Neural cell (in vitro differentiated cells): ENCODE data around the gene PAH. TPM values are rescaled to one million over a fixed set of nuclear protein-coding genes. Genes with fewer than 3 reads are reported as not detected.

Experiments
- H2AFZ ChIP-seq: fragments of 200-600, 300-800 bp; sonication (generic), shearing (Covaris generic); 2 replicates; pipeline ENCODE4 v1.6.0; 2014; ENCODE audit warnings: low read depth, mild to moderate bottlenecking, antibody characterized with exemption, low read length, moderate library complexity
- H3F3A ChIP-seq: fragments of 200-600 bp; shearing (Covaris generic); 2 replicates; pipeline ENCODE4 v1.6.1; 2016; ENCODE audit warnings: mild to moderate bottlenecking, moderate library complexity, mixed read lengths, antibody characterized with exemption, low read length; ENCODE audit not compliant: insufficient read depth, poor library complexity, severe bottlenecking
- H3K27ac ChIP-seq: fragments of 200-600, 300-800 bp; sonication (generic), shearing (Covaris generic); 2 replicates; pipeline ENCODE4 v1.5.1; 2014; ENCODE audit warnings: mild to moderate bottlenecking, low read length, moderate library complexity
- H3K27me3 ChIP-seq: fragments of 300-800, 200-600 bp; sonication (generic), shearing (Covaris generic); 2 replicates; pipeline ENCODE4 v1.6.0; 2014; ENCODE audit warnings: mild to moderate bottlenecking, low read depth, low read length, moderate library complexity; ENCODE audit not compliant: insufficient read depth
- H3K36me3 ChIP-seq: fragments of 300-800, 200-600 bp; sonication (generic), shearing (Covaris generic); 2 replicates; pipeline ENCODE4 v1.5.1; 2014; ENCODE audit warnings: mild to moderate bottlenecking, antibody characterized with exemption, low read length, moderate library complexity; ENCODE audit not compliant: insufficient read depth
- H3K4me2 ChIP-seq: fragments of 300-800, 200-600 bp; sonication (generic), shearing (Covaris generic); 2 replicates; pipeline ENCODE4 v1.6.0; 2014; ENCODE audit warnings: mild to moderate bottlenecking, low read length
- H3K4me3 ChIP-seq: fragments of 300-800, 200-600 bp; sonication (generic), shearing (Covaris generic); 2 replicates; pipeline ENCODE4 v1.5.1; 2014; ENCODE audit warnings: mild to moderate bottlenecking, low read length, moderate library complexity
- H3K79me2 ChIP-seq: fragments of 200-600 bp; shearing (Covaris generic); replicated peaks from 2 replicates; pipeline ENCODE4 v1.6.0; 2014; ENCODE audit warnings: mild to moderate bottlenecking, low read length, moderate library complexity; ENCODE audit not compliant: insufficient read depth
- H3K9ac ChIP-seq: fragments of 300-800, 200-600 bp; sonication (generic), shearing (Covaris generic); 2 replicates; pipeline ENCODE4 v1.6.1; 2016; ENCODE audit warnings: mild to moderate bottlenecking, low read length, mixed read lengths
- H3K9me2 ChIP-seq: fragments of 200-600 bp; shearing (Covaris generic); 2 replicates; pipeline ENCODE4 v1.6.1; 2016; ENCODE audit warnings: mild to moderate bottlenecking, low read length, mixed read lengths; ENCODE audit not compliant: insufficient read depth
- H3K9me3 ChIP-seq: fragments of 200-600, 300-800 bp; sonication (generic), shearing (Covaris generic); 2 replicates; pipeline ENCODE4 v1.6.1; 2016; ENCODE audit warnings: mild to moderate bottlenecking, mixed run types, low read length, moderate library complexity, mixed read lengths
- H4K20me1 ChIP-seq: fragments of 200-600 bp; shearing (Covaris generic); 2 replicates; pipeline ENCODE4 v1.6.1; 2016; ENCODE audit warnings: mild to moderate bottlenecking, mixed run types; ENCODE audit not compliant: insufficient read depth
- CTCF ChIP-seq: fragments of 450-650 bp; IDR thresholded peaks from 2 replicates; pipeline ENCODE4 v1.5.1; 2014; ENCODE audit warnings: antibody characterized with exemption, mild to moderate bottlenecking, moderate library complexity; ENCODE audit not compliant: poor library complexity, severe bottlenecking
- EP300 ChIP-seq: fragments of 450-650 bp; conservative IDR thresholded peaks from 2 replicates; pipeline ENCODE4 v1.6.1; 2014; ENCODE audit warnings: antibody characterized with exemption, mild to moderate bottlenecking, moderate library complexity; ENCODE audit not compliant: poor library complexity, severe bottlenecking
- EZH2 ChIP-seq: fragments of 200-600, 300-800 bp; shearing (Covaris generic), sonication (generic); IDR thresholded peaks from 2 replicates; pipeline ENCODE4 v1.6.1; 2014; ENCODE audit warnings: antibody characterized with exemption, low read length, borderline replicate concordance, mild to moderate bottlenecking; ENCODE audit not compliant: insufficient read depth, poor library complexity, severe bottlenecking
- MXI1 ChIP-seq: fragments of 450-650 bp; conservative IDR thresholded peaks from 2 replicates; pipeline ENCODE4 v1.6.1; 2014; ENCODE audit warnings: antibody characterized with exemption, mild to moderate bottlenecking; ENCODE audit not compliant: poor library complexity, severe bottlenecking
- POLR2AphosphoS5 ChIP-seq: IDR thresholded peaks from 2 replicates; pipeline ENCODE4 v1.6.1; 2012
- RAD21 ChIP-seq: fragments of 450-650 bp; conservative IDR thresholded peaks from 2 replicates; pipeline ENCODE4 v1.6.1; 2014; ENCODE audit warnings: antibody characterized with exemption, mild to moderate bottlenecking, moderate library complexity
- REST ChIP-seq: IDR thresholded peaks from 2 replicates; pipeline ENCODE4 v1.6.1; 2012; ENCODE audit warnings: borderline replicate concordance
- SMC3 ChIP-seq: fragments of 450-650 bp; conservative IDR thresholded peaks from 2 replicates; pipeline ENCODE4 v1.6.1; 2014; ENCODE audit warnings: antibody characterized with exemption, mild to moderate bottlenecking, moderate library complexity; ENCODE audit not compliant: poor library complexity
- TAF1 ChIP-seq: IDR thresholded peaks from 2 replicates; pipeline ENCODE4 v1.6.1; 2012; ENCODE audit warnings: low read depth
- polyA plus RNA-seq: library from polyadenylated mRNA; depleted of rRNA; stranded (reverse); fragments of >200 nt; gene quantifications from 2 replicates; pipeline ENCODE4 v1.2.3, GENCODE V29; 2014

PAH gene
- polyA plus RNA-seq, 1 donor from 2014 or later: not detected

- H3K9me3 ChIP-seq: no peaks in the 10 kb centered on the region
Measured at GRCh38 chr12:102876883-102877282, 40.2 kb downstream of the PAH start.

DNA sequence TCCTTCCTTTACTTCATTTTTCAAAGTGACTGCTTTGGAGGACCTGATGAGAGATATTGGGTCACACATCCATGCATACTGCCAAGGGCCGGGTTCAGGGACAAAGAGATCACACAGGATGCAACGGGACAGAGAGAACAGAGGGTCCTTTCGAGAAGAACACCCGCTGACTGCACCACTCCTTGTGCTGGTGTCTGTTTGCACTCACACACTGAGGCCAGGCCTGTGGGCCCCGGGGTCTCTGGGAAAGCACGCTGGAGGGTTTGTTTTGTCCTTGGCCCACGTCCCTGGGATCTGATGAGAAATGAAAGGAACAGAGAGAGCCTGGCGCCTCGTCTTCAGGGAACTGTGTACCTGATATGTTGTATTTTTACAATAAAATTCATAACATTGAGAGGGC lies 42.2 kb downstream of the PAH start:
- H3F3A ChIP-seq: no peaks in the 10 kb centered on the region
- no peaks in the 10 kb centered on the region for H3K79me2 ChIP-seq
- TF ChIP-seq REST: no peak
- no peaks in the 10 kb centered on the region for H3K9me3 ChIP-seq
- H3K4me3 ChIP-seq: no peak overlapping the region
- H2AFZ ChIP-seq: no peak overlapping the region
- H3K9ac ChIP-seq: no peak overlapping the region
- H3K27me3 ChIP-seq: no peaks in the 10 kb centered on the region
- H3K4me2 ChIP-seq: no peak overlapping the region
- no peaks in the 10 kb centered on the region for H4K20me1 ChIP-seq
- no peak overlapping the region for H3K27ac ChIP-seq
- H3K36me3 ChIP-seq: no peaks in the 10 kb centered on the region
- no peaks in the 10 kb centered on the region for H3K9me2 ChIP-seq

More at GRCh38 chr12:102876883-102877282, 40.2 kb downstream of the PAH start:
- H3K79me2 ChIP-seq: no peaks in the 10 kb centered on the region
- TF ChIP-seq CTCF (peak; percentile 19), SMC3 (no peak)
- no peak overlapping the region for H3K27ac ChIP-seq
- no peaks in the 10 kb centered on the region for H3K27me3 ChIP-seq
- H3K9me2 ChIP-seq: no peaks in the 10 kb centered on the region
- no peak overlapping the region for H3K4me3 ChIP-seq
- no peaks in the 10 kb centered on the region for H4K20me1 ChIP-seq
- H3K36me3 ChIP-seq: no peaks in the 10 kb centered on the region
- no peak overlapping the region for H3K9ac ChIP-seq
- no peaks in the 10 kb centered on the region for H3F3A ChIP-seq
- H2AFZ ChIP-seq: no peak overlapping the region
- no peak overlapping the region for H3K4me2 ChIP-seq

DNA sequence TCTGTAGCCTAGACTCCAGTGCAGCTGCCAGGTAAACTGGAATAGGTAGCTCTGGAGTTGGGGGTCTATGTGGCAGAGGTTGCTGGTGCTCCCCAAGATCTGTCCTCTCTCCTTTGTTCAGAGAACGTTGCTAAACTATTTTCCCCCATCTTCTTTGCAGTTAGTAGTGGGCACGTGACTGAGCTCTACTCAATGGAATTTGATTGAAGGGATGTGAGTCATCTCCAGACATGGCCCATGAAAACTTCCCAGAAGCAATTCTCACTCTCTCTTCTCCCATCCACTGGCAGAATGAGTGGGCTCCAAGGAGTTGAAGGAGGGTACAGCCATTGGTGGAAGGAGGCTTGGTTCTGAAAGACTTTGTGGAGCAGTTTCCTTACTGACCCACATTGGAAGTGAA lies 44.0 kb downstream of the PAH start:
- Histone ChIP-seq H3K27ac (no peak overlapping the region), H4K20me1 (no peaks in the 10 kb centered on the region), H2AFZ (no peak overlapping the region), H3F3A (no peaks in the 10 kb centered on the region), H3K36me3 (no peaks in the 10 kb centered on the region), H3K9ac (no peak overlapping the region), H3K4me2 (no peak overlapping the region), H3K27me3 (no peaks in the 10 kb centered on the region), H3K9me3 (no peaks in the 10 kb centered on the region), H3K9me2 (no peaks in the 10 kb centered on the region), H3K4me3 (no peak overlapping the region), H3K79me2 (no peaks in the 10 kb centered on the region)
- no peak for TF ChIP-seq EZH2
- no peak for TF ChIP-seq CTCF
- TF ChIP-seq MXI1: no peak
- no peak for TF ChIP-seq RAD21
- TF ChIP-seq EP300: no peak
- no peak for TF ChIP-seq SMC3
- no peak for TF ChIP-seq POLR2AphosphoS5
- no peak for TF ChIP-seq REST
- TF ChIP-seq TAF1: no peak
